LoVo (cell line): ENCODE data around the gene ADCY6.
"Not testable (repeated sequence)": the region's sequence is repeated elsewhere in the genome, so short reads cannot be mapped to it uniquely, and the experiment has no call there.

ENCODE experiments used
- DNase-seq: peaks from one replicate; pipeline ENCODE4 v3.0.0-alpha.2; 2016; ENCODE audit warnings: low spot score

Gene ADCY6

DNA sequence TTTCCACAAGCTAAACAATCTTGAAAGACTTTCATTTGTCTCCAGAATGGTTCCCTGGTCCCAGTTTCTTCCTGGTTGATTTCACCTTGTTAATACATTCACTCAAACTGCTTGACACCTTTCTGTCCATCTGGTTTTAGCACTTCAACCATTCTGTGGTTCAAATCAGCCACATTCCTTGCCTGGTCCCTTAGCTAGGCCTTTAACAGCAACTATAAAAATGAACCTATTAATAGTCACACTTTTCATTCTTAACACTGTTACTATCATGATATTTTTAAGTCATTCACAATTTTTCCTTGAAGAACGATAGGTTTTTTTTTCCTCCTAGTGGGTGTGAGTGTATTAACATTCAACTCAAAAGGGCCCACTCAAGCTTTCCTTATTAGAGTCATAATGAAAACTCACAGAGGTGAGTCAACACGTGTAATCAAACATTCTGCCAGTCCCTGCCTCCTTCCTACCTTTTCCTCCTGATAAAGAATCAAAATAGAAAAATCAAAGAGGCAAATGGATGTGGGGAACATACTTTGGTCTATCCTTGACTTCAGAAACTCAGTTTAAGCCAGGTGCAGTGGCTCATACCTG is 38.0 kb downstream of the ADCY6 start:
- no peak for DNase-seq

DNA sequence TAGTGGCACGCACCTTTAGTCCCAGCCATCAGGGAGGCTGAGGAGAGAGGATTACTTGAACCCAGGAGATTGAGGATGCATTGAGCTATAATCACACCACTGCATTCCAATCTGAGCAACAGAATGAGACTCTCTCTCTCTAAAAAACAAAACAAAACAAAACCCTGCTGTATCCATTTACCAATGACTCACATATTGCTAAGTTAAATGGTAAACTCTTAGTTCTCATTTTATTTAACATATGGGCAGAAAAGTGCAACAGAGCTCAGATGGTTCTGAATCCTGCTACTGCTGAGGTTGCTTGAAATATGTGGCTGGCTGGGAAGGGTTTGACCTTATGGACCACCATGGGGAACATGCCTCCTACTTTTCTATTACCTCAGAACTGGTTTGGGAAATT is 38.7 kb downstream of the ADCY6 start:
- no peak for DNase-seq

DNA sequence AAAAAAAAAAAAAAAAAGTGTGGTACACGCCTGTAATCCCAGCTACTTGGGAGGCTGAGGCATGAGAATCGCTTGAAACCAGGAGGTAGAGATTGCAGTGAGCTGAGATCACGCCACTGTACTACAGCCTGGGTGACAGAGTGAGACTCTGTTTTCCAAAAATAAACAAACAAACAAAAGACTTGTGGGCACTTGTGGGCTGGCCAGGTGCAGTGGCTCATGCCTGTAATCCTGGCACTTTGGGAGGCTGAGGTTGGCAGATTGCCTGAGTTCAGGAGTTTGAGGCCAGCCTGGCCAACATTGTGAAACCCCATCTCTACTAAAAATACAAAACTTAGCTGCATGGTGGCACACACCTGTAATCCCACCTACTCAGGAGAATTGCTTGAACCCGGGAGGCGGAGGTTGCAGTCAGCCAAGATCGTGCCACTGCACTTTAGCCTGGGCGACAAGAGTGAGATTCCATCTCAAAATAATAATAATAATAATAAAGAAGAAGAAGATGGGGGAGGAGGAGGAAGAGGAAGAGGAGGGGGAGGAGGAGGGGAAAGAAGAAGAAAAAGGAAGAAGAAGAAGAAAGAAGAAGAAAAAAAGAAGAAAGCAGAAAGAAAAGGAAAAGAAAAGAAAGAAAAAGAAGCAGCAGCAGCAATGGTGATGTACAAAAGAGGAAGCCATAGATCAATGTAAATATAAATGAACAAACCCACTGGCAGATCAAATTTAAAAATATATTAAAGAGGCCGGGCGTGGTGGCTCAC is 44.5 kb downstream of the ADCY6 start:
- no peak for DNase-seq

DNA sequence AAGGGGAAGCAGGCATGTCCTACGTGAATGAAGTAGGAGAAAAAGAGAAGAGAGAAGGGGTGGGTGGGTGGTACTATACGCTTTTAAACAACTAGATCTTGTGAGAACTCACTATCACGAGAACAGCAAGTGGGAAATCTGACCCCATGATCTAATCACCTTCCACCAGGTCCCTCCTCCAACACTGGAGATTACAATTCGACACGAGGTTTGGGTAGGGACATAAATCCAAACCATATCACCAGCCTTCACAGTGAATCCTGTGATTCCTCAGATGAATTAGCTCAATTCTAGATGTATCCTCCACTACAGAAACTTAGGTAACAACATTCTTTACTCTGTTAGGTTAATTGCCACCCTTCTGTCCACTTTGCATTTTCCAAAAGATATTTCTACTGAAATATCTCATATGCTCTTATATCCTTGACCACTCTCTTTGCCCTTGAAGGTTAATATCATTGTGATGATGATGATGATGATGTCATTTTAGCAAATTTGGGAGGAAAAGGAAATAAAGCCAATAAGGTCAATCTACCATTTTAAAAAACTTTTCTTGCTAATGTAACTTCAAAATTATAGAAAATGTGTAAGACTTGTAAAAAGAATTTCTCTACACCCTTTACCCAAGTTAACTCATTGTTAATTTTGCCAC is 49.1 kb downstream of the ADCY6 start:
- no peak for DNase-seq

DNA sequence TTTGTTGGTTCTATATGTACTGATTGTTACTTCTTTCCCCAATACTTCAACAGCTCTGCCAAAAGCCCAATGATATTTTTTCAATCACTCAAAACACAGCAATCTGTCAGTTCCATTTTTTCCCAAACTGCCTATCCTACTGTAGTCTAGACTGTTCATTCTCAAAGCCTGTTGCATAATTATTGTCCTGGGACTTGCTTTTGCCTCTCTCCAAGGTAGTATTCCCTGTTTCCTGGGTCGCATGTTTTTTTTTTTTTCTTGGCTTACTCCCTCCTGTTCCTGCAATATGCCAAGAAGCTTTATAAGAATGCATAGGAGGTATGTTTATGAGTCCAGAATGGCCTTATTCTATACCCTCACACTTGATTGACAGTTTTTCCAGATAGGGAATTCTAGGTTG is 52.4 kb downstream of the ADCY6 start:
- DNase-seq, result no peak

DNA sequence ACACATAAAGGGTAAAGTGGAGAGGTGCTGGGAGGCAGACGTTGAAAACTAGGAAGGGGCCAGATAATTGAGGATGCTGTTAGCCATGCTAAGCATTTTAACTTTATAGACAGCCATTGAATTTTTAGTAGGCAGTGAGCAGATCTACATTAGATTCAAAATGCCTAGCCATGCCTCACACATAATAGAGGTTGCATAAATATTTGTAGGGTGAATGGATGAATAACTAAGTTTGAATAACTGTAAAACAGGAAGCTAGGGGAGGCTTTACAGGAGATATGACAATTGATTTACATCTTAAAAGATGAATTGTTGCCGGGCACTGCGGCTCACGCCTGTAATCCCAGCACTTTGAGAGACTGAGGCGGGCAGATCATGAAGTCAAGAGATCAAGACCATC is 60.1 kb downstream of the ADCY6 start:
- DNase-seq, result no peak

DNA sequence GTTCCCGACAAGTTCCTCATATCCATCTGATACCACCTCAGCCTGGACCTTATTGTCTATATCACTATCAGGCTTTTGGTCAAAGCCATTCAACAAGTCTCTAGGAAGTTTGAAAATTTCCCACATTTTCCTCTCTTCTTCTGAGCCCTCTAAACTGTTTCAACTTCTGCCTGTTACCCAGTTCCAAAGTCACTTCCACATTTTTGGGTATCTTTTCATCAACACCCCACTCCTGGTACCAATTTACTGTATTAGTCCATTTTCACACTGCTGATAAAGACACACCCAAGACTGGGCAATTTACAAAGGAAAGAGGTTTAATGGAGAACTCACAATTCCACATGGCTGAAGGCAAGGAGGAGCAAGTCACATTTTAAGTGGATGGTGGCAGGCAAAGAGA is 68.2 kb downstream of the ADCY6 start:
- not testable (repeated sequence) for DNase-seq

DNA sequence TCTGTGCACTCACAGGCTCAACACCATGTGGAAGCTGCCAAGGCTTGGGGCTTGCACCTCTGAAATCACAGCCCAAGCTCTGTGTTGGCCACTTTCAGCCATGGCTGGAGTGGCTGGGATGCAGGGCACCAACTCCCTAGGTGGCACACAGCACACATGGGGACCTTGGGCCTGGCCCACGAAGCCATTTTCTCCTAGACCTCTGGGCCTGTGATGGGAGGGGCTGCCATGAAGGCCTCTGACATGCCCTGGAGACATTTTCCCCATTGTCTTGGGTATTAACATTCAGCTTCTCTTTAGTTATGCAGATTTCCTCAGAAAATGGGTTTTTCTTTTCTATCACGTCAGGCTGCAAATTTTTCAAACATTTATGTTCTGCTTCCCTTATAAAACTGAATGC is 68.7 kb downstream of the ADCY6 start:
- not testable (repeated sequence) for DNase-seq

DNA sequence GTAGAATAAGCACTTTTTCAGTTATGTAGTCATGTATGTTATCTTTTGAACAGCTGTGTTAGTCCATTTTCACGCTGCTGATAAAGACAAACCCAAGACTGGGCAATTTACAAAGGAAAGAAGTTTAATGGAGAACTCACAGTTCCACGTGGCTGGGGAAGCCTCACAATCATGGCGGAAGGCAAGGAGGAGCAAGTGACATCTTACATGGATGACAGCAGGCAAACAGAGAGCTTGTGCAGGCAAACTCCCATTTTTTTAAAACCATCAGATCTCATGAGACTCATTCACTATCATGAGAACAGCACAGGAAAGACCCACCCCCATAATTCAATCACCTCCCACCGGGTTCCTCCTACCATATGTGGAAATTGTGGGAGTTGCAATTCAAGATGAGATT is 69.9 kb downstream of the ADCY6 start:
- DNase-seq, result not testable (repeated sequence)

DNA sequence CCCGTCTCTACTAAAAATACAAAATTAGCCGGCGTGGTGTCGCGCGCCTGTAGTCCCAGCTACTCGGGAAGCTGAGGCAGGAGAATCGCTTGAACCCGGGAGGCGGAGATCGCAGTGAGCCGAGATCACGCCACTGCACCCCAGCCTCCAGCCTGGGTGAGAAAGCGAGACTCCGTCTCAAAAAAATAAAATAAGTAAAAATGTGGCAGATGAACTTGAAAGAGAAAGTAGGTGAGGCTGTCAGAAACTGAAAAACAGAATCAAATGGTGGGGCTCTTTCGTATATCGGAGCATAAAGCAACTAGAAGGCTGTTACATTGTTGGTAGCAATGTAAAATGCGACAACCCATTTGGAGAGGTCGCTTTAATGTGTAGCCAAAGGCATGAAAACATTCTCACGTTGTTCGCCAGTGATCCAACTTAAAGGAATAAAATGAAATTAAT is 71.6 kb downstream of the ADCY6 start:
- DNase-seq, result peak; percentile 33

DNA sequence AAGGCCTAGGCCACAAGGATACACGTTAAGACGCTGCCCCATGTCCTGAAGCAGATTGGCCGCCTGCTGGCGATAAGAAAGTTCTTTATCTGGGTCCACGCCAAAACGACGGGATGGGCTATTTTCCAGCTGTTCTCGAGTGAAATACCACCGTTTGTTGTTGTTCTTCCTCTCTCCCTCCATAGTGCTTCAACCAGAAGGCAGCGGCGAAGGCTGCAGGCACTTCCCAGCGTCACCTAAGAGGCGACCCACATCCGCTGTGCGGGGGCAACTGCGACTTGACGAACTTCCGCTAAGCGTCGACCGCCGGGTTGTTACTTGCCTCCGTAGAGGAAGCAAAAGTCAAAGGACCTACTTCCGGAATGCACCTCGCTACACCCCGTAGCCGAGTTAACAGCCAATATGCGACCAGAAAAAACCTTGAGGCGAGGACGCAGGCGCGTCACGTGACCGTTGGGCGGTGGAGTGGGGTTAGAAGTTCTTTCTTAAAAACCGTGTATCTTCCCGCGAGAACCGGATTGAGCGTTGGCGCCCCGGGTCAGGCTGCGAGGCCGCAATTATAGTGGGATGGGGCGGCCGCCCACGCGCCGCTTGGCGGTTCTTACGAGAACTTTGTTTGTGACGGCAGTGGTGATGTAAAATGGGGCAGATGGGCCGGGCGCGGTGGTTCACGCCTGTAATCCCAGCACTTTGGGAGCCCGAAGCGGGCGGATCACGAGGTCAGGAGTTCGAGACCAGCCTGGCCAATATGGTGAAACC is 72.2 kb downstream of the ADCY6 start, which contains the start of gene CCNT1:
CCNT1 (minus strand) TSS at position 215 of the 759 bp plus-strand sequence; CDS start at position 183, 32 bp downstream.
- DNase-seq, result peak; percentile 100
